K562 (cell line): ENCODE measurements around the gene ZNF487. TPM values are rescaled to one million over a fixed set of nuclear protein-coding genes. Genes with fewer than 3 reads are reported as not detected.

Source experiments
- CBX2 ChIP-seq: fragments of 200-600 bp; sonication (generic); IDR thresholded peaks from one replicate; pipeline ENCODE4 v1.6.1; 2012; ENCODE audit warnings: mild to moderate bottlenecking, low read length, inconsistent platforms; ENCODE audit not compliant: insufficient read depth, poor library complexity, severe bottlenecking
- CHCHD3 ChIP-seq: fragments of 250-450 bp; sonication (Bioruptor Pico); IDR thresholded peaks from 2 replicates; pipeline ENCODE4 v2.1.2; 2022; ENCODE audit warnings: mild to moderate bottlenecking
- CREB5 ChIP-seq: fragments of 250-450 bp; sonication (Bioruptor Pico); IDR thresholded peaks from 2 replicates; pipeline ENCODE4 v1.5.0; 2020; ENCODE audit warnings: mild to moderate bottlenecking
- CREM ChIP-seq: IDR thresholded peaks from 2 replicates; pipeline ENCODE4 v1.6.1; 2014; ENCODE audit warnings: antibody characterized with exemption, low read depth
- E2F3 ChIP-seq: fragments of 250-450 bp; sonication (Bioruptor Pico); IDR thresholded peaks from 2 replicates; pipeline ENCODE4 v1.4.0; 2020; ENCODE audit warnings: mild to moderate bottlenecking
- ELK3 ChIP-seq: fragments of 450-650 bp; formaldehyde crosslinking; IDR thresholded peaks from 2 replicates; pipeline ENCODE4 v1.4.0; 2020; ENCODE audit warnings: mild to moderate bottlenecking
- FOXJ3 ChIP-seq: sonication (generic); formaldehyde crosslinking; IDR thresholded peaks from 2 replicates; pipeline ENCODE4 v1.4.0; 2020; ENCODE audit warnings: mild to moderate bottlenecking, missing genetic modification reagents
- FOXP4 ChIP-seq: sonication (generic); formaldehyde crosslinking; IDR thresholded peaks from 2 replicates; pipeline ENCODE4 v1.8.0; 2022; ENCODE audit warnings: mild to moderate bottlenecking, missing genetic modification reagents, borderline replicate concordance
- FUS ChIP-seq: fragments of 200-400 bp; formaldehyde crosslinking; optimal IDR thresholded peaks from 2 replicates; pipeline ENCODE3; 2017; ENCODE audit warnings: low read depth, low read length
- MCM7 ChIP-seq, 2 experiments: fragments of 450-650 bp; IDR thresholded peaks; 2 replicates each; pipeline ENCODE4 v1.6.1; 2016 to 2018
- MEF2D ChIP-seq: conservative IDR thresholded peaks from 2 replicates; pipeline ENCODE4 v1.6.1; 2016; ENCODE audit warnings: low read depth, missing genetic modification characterization, missing compliant biosample characterization
- MEIS2 ChIP-seq: fragments of 450-650 bp; IDR thresholded peaks from 2 replicates; pipeline ENCODE4 v1.6.1; 2014; ENCODE audit warnings: mild to moderate bottlenecking; ENCODE audit not compliant: partially characterized antibody
- NCOA4 ChIP-seq: fragments of 450-650 bp; IDR thresholded peaks from 2 replicates; pipeline ENCODE4 v1.6.1; 2018; ENCODE audit warnings: mild to moderate bottlenecking; ENCODE audit not compliant: partially characterized antibody
- NEUROD1 ChIP-seq: fragments of 150-350 bp; IDR thresholded peaks from 2 replicates; pipeline ENCODE4 v1.6.1; 2014; ENCODE audit warnings: borderline replicate concordance, low read length, low read depth; ENCODE audit not compliant: partially characterized antibody
- OTX1 ChIP-seq: fragments of 450-650 bp; formaldehyde crosslinking; IDR thresholded peaks from 2 replicates; pipeline ENCODE4 v1.4.0; 2022; ENCODE audit warnings: mild to moderate bottlenecking
- PHB ChIP-seq: fragments of 250-450 bp; sonication (Bioruptor Pico); IDR thresholded peaks from 2 replicates; pipeline ENCODE4 v1.5.0; 2021
- ZC3H11A ChIP-seq: IDR thresholded peaks from 2 replicates; pipeline ENCODE4 v1.6.1; 2012; ENCODE audit warnings: low read depth, low read length, improper control_type of control experiment
- ZHX1 ChIP-seq: fragments of 150-350 bp; conservative IDR thresholded peaks from 2 replicates; pipeline ENCODE4 v1.6.1; 2014; ENCODE audit warnings: low read length
- ZNF311 ChIP-seq: fragments of 250-450 bp; sonication (Bioruptor Pico); IDR thresholded peaks from 2 replicates; pipeline ENCODE4 v1.4.0; 2020; ENCODE audit warnings: mild to moderate bottlenecking, moderate library complexity
- ZNF41 ChIP-seq: fragments of 250-450 bp; sonication (Bioruptor Pico); conservative IDR thresholded peaks from 2 replicates; pipeline ENCODE4 v1.4.0; 2020; ENCODE audit warnings: mild to moderate bottlenecking
- ZNF445 ChIP-seq: fragments of 250-450 bp; sonication (Bioruptor Pico); IDR thresholded peaks from 2 replicates; pipeline ENCODE4 v1.4.0; 2020; ENCODE audit warnings: low read depth, mild to moderate bottlenecking, moderate library complexity
- ZNF589 ChIP-seq: fragments of 200-800 bp; sonication (Bioruptor generic); IDR thresholded peaks from 2 replicates; pipeline ENCODE4 v1.6.1; 2016; ENCODE audit warnings: low read depth, missing genetic modification characterization, missing compliant biosample characterization
- ZSCAN32 ChIP-seq: fragments of 450-650 bp; formaldehyde crosslinking; IDR thresholded peaks from 2 replicates; pipeline ENCODE4 v1.4.0; 2020; ENCODE audit warnings: mild to moderate bottlenecking, moderate library complexity
- polyA plus RNA-seq, 8 experiments: library from polyadenylated mRNA; depleted of rRNA in 4 of 8; stranded (reverse) in 5 of 8; unstranded in 3 of 8; fragments of >200 nt; fragmentation: Nextera tagmentation in 2 of 8; fragmentation: Illumina TruSeq in 1 of 8; extraction: Ambion mirVana in 2 of 8; extraction: Trizol in 1 of 8; gene quantifications; 2 replicates each; pipeline versions ENCODE4 v1.2.1 to v1.2.3, GENCODE V29; 2011 to 2014; ENCODE audit warnings: inconsistent platforms in 1 of 8, missing spikeins in 1 of 8
- total RNA-seq, 7 experiments: library from RNA; depleted of rRNA in 6 of 7; stranded (reverse); fragments of >200 nt in 6 of 7; fragmentation: Illumina TruSeq in 2 of 7; extraction: Trizol in 2 of 7; gene quantifications; 2 replicates each; pipeline versions ENCODE4 v1.2.1 to v1.2.3, GENCODE V29; 2011 to 2021; ENCODE audit warnings: low replicate concordance in 1 of 7

The ZNF487 gene
- total and polyA plus RNA-seq, 9 of the 15 experiments (the other 6 are each of a cell fraction or from before 2014, with no cell fraction given), result 1.9 to 6.5 (median 4.2) TPM

- TF ChIP-seq NEUROD1 (peak; percentile 65), ZNF445 (CRISPR knock-in tag) (no peak), ZNF589 (CRISPR knock-in tag) (0 out of 2 replicates have a peak, but pooled peaks have one; percentile 44), ZNF41 (CRISPR knock-in tag) (peak; percentile 25; the same call in 1 of the 2 replicates), CREM (peak; percentile 76), FUS (peak; percentile 83), ELK3 (CRISPR knock-in tag) (no peak), CHCHD3 (CRISPR knock-in tag) (no peak), MEIS2 (no peak), NCOA4 (no peak), CBX2 (no peak), ZSCAN32 (CRISPR knock-in tag) (peak; percentile 40; the same call in 1 of the 2 replicates), ZNF311 (CRISPR knock-in tag) (no peak), ZC3H11A (no peak), CREB5 (CRISPR knock-in tag) (no peak), MCM7 (IDR thresholded peaks at IDR 0.05) (no peak), OTX1 (CRISPR knock-in tag) (peak; percentile 88), ZHX1 (no peak), PHB (CRISPR knock-in tag) (no peak), FOXP4 (peak; percentile 100), MEF2D (tag) (0 out of 2 replicates have a peak, but pooled peaks have one; percentile 34), FOXJ3 (CRISPR knock-in tag) (no peak), E2F3 (CRISPR knock-in tag) (peak; percentile 95)
Measured at GRCh38 chr10:43396928-43397624, 39.8 kb upstream of the ZNF487 start (continued).
